Amniotic stem cell (primary cell): Measurements from ENCODE around the gene DIP2C.
"Not testable (repeated sequence)": the region's sequence is repeated elsewhere in the genome, so short reads cannot be mapped to it uniquely, and the experiment has no call there.

Experiments
- DNase-seq: peaks from one replicate; lab custom pipeline; 2025; lab: John Stamatoyannopoulos, UW

Gene DIP2C

DNA sequence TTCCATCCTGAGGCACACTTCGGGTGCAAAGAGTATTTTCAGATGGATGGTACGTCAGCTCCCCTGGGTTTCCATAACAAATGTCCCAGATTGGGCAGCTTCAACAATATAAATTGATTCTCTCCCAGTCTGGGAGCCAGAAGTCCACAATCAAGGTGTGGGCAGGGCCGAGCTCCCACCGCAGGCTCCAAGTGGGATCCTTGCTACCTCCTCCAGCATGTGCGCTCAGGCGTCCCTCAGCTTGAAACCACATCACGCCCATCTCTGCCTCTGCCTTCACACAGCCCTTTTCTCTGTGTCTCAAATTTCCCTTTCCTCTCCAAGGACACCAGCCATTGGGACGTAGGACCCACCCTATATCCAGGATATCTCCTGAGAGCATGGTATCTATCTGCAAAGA is 153.5 kb downstream of the DIP2C start:
- no peak for DNase-seq

DNA sequence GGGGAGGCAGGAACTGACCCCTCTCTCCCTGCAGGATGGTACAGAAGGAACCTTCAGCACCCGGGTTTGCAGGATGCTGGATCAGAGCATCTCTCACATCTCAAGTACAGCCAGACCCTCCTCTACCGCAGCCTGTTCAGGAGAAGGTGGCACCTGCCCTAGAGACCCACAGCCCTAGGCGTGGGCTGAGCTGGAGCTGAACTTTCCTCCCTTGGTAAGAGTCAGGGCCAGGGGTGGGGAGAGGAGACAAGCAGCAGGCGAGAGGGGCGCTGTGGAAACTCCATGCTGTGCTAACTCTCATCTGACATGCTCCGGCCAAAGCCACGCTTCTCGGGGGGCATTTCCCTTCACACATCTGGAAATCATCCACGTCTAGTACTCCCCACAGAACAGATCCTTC is 154.4 kb downstream of the DIP2C start:
- no peak for DNase-seq

DNA sequence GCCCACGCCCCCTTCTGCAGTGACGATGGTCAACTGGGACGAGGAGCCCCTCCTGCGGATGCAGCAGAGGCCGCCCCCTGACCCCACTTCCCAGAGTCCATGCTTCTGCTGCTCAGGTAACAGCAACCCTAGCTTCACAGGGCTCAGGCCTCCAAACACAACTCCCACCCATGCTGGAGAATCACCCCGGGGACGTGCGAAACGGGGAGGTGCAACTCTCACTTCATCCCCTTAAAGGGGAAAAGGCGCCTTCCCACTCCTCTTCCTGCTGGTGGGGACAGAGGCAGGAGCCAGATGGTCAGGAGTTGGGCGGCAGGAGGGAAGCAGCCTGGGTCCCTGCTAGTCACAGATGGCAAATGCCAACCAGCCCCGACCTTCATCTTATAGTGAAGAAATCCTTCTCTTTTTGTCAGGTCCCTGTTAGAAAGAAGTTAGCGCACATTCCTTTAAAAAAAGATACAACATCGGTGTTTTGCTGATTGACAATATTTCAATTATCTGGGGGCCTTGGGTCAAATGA is 155.4 kb downstream of the DIP2C start:
- DNase-seq: no peak

DNA sequence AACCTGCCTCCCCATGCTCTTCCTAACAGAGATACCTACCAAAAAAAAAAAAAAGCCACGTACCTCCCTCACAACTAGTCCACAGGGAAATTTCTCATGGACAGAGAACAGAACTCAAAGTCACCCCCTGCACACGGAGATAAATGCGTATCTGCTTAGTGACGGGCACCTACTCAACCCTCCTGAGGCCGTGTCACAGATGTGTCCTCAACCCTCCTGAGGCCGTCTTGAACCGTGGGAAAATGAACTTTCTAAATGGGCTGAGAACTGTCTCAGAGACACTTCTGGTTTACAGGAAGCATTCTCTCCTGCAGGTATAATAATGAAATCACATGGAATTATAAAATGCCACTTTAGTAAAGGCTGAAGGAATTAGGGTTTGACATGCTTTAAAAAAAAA is 155.9 kb downstream of the DIP2C start:
- DNase-seq: no peak

DNA sequence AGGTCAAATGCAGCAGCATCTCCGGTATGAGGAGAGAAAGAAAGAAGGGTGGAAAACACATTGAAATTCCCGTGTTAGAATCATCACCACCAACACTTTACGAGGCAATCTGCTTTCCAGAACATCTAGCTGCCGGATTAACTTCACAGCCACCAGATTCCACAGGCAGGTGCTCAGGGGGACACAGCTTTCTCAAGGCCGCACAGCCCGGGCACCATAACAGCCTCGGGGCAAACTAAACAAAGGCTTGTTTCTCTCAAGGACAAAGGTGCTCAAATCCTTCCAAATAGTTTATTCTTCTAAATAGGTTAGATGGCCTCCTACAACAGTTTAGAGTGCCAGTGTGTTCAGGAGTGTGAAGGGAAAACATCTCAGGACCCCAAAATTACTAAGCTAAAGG is 156.3 kb downstream of the DIP2C start:
- no peak for DNase-seq

DNA sequence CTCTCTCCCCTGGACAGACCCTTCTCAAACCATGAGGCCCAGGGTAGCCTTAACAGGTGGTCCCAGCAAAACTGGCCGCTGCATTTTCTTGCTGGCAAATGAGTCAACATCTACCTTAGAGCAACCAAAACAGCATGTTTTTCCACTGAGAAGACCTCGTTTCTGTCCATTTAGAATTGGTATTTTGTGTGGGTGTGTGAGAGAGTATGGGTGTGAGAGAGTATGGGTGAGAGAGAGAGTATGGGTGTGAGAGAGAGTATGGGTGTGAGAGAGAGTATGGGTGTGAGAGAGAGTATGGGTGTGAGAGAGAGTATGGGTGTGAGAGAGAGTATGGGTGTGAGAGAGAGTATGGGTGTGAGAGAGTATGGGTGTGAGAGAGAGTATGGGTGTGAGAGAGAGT is 157.1 kb downstream of the DIP2C start:
- DNase-seq: not testable (repeated sequence)

DNA sequence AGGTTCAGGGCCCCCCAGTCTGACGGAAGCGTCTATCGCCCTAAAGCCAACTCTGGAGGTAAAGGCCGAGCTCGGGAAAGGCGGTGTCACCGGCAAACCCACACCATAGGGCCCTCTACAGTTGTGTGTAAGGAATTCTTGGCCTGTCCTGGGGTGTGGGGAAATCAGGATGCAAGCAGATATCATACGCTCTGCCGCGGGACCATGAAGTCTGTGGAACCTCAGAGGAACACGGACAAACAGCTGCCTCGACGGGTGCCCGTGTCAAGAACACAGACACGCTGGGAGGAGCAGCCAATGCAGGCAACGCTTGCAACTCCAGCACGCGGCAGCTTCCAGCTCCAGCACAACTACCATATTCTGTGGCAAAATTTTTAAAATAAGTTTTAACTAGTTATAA is 157.9 kb downstream of the DIP2C start:
- DNase-seq: no peak

DNA sequence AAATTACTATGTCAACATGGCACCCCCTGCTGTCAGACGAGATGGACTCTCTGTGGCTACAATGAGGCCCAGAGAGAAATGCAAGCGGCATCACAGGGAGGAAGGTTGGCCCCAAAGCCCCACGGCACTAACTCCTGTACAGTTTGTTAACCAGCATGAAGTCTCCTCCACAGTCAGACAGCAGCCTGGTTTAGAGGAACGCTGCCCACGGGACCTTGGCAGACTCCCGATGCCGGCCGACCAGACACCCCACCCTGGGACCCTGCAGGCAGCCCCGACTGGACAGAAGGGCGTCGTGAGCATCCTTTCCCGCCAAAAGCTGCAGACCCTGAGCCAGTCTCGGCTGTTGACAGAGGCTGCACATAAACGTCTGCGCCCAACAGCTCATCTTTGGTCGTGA is 158.8 kb downstream of the DIP2C start:
- DNase-seq: no peak

DNA sequence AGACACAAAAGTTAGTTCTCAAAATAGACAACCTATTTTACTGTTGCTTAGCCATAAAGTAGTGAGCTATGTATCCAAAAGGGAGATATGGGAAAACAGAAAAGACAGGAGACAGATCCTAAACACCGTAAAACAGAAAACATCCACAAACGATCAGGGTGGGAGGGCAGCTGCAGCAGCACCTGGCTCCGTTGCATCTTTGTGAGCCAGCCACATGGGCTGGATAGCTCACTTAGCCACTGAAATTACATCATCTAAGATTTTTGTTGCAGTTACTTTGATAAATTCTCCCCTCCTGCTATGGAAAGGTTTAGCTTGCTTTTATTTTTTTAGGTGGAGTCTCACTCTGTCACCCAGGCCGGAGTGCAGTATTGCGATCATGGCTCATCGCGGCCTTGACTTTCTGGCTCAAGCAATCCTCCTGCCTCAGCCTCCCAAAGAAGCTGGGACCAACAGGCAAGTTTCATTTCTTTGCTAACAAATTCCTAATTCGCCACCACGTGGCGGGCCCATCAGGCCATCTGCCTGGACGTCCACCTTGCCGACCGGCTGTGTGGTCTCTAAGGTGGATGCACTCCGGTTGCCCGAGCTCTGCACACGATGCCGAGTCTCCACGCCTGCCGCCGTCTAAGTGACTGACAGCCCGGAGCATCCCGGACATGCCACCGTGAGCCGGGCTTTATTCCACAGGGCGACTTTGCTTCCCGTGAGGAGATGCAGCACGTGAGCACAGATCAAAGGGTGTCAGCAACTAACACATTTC is 159.8 kb downstream of the DIP2C start:
- no peak for DNase-seq

DNA sequence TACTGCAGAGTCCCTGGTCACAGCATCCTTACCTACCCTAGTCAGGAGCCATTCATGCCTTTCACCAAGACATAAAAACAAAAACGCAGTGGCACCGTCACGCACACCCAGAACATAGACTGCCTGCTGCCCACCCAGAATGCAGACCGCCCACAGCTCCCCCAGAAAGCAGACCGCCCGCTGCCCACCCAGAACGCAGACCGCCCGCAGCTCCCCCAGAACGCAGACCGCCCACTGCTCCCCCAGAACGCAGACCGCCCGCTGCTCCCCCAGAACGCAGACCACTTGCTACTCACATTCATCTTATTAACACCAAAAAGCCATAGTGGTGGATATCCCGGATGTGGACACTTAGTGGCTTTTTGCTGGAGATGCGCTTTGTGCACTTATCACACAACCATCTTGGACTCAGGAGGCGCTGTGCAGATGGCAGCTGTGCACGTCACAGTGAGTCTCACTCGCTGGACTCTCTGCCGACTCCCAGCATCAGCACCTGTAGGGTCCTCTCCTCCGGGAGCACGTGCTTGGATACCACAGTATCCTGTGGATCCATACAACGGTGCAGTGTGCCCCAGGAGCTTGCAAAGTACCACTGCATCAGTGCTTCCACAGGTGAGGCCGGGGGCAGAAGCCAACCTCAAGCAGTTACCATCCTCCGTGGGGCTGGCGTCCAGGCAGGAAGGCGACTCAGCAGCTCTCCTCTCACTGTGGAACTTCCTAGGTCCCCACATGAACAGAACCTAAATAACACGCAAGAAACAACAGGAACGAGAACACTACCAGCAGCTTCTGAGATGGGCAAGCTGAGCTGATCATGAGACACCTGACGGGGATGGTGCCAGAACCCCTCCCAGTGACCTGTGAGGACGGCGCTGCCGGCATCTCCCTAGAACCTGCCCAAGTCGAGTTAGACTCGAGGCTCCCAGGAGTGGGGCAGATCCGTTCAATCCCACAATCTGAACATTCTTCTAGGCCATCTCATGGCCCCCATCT is 161.0 kb downstream of the DIP2C start:
- no peak for DNase-seq

DNA sequence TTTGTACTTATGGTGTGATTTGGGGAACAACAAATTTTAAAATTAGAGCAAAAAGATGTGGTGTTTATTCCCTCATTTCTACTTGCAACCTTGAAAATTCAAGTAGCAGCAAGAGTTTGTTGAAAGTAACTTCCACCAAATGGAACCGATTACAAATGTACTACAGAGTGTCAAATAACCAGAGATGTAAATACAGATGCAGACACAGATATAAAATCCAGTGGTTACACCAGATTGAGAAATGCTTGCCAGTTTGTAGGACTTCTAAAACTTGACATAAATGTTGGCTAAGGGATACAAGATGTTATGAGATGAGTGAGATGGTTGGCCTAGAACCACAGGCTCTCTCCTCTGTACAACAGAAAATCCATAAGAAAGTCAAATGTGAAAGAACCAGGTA is 162.1 kb downstream of the DIP2C start:
- DNase-seq: no peak

DNA sequence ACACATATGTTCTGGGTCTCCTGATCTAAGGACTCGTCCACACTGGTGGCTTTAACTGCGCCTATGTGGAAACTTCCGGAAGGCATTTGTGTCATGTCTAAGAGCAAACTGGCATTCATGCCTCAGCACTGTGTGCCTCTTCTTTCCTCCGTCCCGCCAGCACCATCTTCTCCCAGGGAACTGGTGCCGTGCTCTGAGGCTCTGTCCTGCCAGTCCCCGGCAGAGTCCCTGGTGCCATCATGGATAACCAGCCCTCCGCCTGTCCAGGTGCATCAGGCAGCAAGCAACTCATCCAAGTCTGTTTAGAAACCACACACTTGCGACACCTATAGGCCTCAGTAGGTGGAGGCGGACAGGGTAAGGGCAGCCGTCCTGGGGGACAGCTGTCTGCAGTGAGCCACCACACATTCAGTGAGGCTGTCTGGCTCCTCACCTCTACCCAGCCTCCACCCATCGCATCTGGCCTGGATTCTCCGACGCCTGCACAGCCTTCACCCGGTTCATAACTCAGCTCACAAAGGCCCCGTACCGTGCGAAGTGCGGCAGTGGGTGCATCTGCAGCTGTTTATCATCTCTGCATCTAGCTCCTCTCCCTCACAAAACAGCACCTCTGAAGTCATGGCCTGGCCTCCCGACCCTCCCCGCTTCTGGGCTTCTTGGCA is 162.7 kb downstream of the DIP2C start:
- DNase-seq: no peak

DNA sequence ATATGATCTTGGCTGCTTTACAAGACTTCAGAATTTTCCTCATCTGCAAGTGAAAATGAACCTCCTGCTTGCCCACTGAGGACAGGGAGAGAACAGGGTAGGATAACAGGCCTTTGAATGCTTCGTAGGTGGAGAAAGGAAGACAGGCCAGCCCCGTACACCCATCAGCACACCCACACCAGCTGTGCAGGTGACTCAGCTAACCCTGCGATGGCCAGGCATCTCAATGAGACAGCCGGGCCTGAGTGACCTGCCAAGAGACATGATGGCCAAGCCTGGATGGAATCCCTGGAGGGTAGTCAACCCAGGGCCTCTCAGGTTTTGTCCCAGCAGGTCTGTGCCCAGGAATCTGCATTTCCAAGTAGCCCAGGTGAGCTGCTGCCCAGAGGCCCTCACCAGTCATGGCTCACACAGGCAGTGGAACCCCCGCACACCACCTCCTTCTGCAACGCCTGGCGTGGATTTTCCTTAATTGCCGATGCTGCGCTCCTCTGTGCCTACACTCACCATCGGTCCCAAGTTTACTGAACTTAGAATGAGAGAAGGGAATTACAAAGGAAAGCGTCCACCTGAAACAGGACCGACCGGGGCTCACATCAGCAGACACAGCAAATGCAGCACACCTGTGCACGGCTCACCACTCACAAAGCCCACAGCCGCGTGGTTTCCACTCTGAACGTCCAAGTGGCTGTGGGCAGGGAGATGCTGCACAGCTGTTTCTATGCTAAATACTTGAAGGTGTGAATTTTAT is 163.7 kb downstream of the DIP2C start:
- DNase-seq: no peak

DNA sequence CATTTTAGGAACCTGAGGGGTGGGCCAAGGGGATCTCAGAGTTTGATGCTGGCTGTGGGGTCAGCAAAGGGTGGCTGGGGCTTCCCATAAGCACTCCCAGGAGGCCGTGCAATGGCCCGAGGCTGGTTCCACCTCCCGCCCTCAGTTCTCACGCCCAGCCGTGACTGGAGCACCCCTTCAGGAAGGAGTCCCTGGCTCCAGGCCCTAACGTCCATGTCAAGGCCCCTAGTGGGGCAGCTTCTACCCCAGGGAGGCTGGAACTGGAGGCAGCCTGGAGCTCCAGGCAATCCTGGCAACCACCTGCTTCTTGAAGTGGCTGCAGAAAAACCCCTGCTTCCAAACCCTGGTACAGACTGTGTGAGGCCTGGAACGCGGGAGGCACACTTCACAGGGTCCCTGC is 165.5 kb downstream of the DIP2C start:
- DNase-seq: no peak

DNA sequence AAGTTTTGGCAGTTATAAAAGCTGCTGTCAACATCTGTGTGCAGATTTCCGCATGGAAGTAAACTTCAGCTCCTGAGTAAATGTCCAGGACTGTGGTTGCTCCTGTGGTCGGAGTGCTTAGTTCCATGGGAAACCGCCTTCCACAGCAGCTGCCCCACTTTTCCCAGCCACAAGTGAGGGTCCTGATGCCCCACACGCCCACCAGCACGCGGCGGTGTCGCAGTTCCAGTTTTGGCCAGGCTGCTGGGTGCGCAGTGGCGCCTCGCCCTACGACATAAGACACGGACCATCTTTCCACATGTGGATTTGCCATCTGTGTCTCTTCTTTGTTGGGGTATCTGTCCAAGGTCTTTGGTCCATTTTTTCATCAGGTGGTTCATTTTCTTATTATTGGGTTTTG is 167.1 kb downstream of the DIP2C start:
- no peak for DNase-seq

DNA sequence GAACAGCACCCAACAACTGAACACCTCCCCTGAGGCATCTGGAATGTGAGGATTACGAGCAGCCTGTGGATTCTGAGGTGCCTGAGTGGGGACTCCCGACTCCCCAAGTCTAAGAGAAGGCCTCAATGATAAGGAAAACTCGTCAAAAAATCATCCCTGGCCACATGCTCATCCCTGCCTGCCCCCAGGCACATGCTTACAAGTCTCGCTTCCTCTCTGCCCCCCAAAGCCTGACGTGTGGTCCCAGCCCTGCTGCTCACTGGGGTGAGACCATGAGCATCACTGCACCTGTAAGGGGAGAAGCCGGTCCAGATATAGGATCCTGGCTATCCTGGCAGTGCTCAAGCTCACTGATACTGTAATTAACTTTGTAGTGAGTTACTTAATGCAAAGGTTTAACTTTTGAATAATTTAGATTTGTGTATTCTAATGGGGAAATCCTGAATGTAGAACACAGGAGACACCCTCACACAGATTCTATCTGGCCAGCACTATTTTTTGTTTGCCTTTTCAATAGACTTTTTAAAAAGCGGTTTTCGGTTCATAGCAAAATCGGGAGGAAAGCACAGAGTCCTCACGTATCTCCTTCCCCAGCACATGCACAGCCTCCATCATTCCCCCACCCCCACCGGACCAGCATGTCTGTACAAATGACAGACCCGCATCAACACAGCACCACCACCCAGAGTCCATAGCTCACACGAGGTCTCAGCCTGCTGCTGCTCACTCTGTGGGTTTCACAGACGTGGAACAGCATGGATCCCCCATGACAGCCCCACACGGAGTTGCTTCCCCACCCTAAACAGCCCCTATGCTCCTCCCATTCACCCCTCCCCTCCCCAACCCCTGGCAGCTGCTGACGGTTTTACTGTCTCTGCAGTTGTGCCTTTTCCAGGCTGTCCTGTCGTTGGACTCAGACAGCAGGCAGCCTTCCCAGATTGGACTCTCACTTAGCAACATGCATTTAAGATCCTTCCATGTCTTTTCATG is 167.9 kb downstream of the DIP2C start:
- DNase-seq: no peak

DNA sequence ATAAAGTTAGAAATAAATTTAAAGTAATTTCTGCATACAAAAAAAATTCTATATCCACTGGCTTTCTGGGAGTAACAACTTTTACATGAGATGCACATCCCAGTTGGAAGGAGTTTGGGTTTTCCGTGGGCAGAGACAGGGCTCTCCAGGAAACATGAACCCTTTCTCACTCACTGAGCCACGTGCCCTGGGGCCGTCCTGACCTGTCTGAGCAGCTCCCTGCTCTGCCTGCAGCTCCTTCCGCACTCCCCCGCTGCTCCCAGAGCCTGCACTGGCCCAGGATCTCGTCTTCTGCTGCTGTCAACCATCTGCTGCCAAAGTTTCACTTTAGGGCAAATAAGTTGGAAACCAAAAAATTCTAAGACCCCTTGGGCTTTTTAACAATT is 169.1 kb downstream of the DIP2C start:
- DNase-seq: no peak

DNA sequence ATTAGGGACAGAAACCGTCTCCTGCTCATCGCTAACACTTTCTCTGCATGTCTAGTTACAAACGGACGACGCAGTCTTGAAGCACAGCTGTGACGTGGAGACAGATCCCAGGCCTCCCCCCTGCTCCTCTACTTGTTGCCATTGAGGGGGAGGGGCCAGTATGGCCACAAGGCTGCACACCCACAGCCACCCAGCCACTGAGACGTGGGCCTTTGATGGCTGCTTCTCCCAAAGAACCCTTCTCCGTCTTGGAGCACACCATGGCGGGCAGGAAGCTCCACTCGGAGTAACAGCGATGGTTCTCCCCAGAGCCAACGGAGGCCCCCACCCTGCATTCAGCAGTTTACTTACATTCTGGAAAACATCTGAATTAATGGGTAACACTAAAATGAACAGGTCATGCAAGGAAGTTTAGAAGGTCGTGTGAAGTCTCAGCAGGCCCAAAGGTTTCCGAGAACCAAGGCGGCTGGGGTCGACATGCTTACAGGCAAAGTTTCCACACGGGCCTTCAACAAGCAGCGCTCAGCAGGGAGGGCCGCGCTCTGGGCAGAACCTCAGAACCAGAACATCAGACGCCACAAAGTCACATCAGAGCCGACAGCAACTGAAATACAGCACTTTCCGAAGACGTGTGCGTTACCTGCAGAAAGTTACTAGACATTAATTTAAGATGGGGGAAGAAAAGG is 169.6 kb downstream of the DIP2C start:
- DNase-seq: no peak

DNA sequence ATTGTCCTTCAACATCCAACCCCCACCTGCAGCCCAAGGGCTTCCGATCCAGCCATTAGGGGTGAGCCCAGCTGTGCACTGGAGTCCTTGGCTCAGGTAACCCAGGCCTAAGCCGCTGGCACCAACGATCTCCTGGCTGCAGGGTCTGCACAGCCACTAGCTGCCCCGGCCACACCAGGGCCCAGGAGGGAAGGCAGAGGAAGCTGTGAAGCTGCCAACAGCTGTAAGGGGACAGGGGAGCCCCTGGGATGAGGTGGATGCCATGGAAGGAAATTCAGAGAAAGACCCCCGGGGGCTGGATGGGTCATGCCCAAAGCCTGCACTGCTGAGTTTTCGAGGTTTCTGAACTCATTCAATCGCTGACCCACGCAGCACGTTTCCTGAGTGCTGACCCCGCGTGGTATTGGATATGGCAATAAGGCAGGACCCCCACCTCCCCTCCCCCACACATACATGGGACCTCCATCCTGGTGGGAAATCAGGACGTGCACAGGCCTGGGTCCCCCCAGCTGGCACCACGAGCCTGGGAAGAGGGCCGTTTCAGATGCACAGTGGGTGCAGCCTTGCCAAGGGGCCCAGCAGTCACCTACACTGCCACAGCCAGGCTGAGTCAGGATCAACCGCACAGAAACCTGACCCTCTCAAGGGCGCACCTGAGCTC is 170.3 kb downstream of the DIP2C start:
- no peak for DNase-seq
